HepG2 (cell line): Measurements from ENCODE around the gene MT1A. TPM values are rescaled to one million over a fixed set of nuclear protein-coding genes. Genes with fewer than 3 reads are reported as not detected.
A peak's percentile ranks its signal among the peaks of the same experiment; 100 is the strongest.

Experiments used
- ATF1 ChIP-seq: IDR thresholded peaks from 2 replicates; pipeline ENCODE4 v1.6.1; 2016; ENCODE audit warnings: mild to moderate bottlenecking, control low read depth
- ATF6 ChIP-seq: sonication (generic); formaldehyde crosslinking; conservative IDR thresholded peaks from 2 replicates; pipeline ENCODE4 v1.4.0; 2020; ENCODE audit warnings: missing genetic modification reagents
- DNMT3B ChIP-seq: conservative IDR thresholded peaks from 2 replicates; pipeline ENCODE4 v1.6.1; 2016; ENCODE audit warnings: missing biosample characterization, control low read depth
- EP300 ChIP-seq, 3 experiments: sonication (generic) in 1 of 3; formaldehyde crosslinking in 1 of 3; IDR thresholded peaks; 2 replicates each; pipeline versions ENCODE4 v1.5.1 to v1.6.1; 2011 to 2020; ENCODE audit warnings: low read depth in 2 of 3, low read length in 2 of 3, borderline replicate concordance in 1 of 3, improper control_type of control experiment in 1 of 3, mild to moderate bottlenecking in 1 of 3, missing genetic modification reagents in 1 of 3, moderate library complexity in 1 of 3
- GABPA ChIP-seq, 2 experiments: IDR thresholded peaks; 2 replicates each; pipeline ENCODE4 v1.6.1; 2011 to 2016; ENCODE audit warnings: low read depth in 2 of 2, low read length in 1 of 2, missing biosample characterization in 1 of 2, missing genetic modification characterization in 1 of 2
- IRF2 ChIP-seq: IDR thresholded peaks from 2 replicates; pipeline ENCODE4 v1.6.1; 2018; ENCODE audit warnings: missing genetic modification reagents, missing compliant biosample characterization
- KDM1A ChIP-seq: IDR thresholded peaks from 2 replicates; pipeline ENCODE4 v1.6.1; 2016; ENCODE audit warnings: missing compliant biosample characterization
- KMT2B ChIP-seq: IDR thresholded peaks from 2 replicates; pipeline ENCODE4 v1.6.1; 2016; ENCODE audit warnings: missing genetic modification reagents, missing compliant biosample characterization
- MTF2 ChIP-seq: sonication (generic); formaldehyde crosslinking; IDR thresholded peaks from 2 replicates; pipeline ENCODE4 v1.5.0; 2020; ENCODE audit warnings: missing genetic modification reagents, borderline replicate concordance
- PHF5A ChIP-seq: IDR thresholded peaks from one replicate; pipeline ENCODE4 v1.6.1; 2018; ENCODE audit warnings: low read depth, missing genetic modification reagents; ENCODE audit not compliant: unreplicated experiment
- RBM22 ChIP-seq: fragments of 200-400 bp; formaldehyde crosslinking; optimal IDR thresholded peaks from 2 replicates; pipeline ENCODE3; 2017; ENCODE audit warnings: mild to moderate bottlenecking, low read length, moderate library complexity
- SALL2 ChIP-seq: sonication (generic); formaldehyde crosslinking; IDR thresholded peaks from 2 replicates; pipeline ENCODE4 v1.8.1; 2023; ENCODE audit warnings: mild to moderate bottlenecking, missing genetic modification reagents, inconsistent platforms
- SATB2 ChIP-seq: sonication (generic); formaldehyde crosslinking; IDR thresholded peaks from 2 replicates; pipeline ENCODE4 v1.5.0; 2020; ENCODE audit warnings: missing genetic modification reagents
- STAT5B ChIP-seq: sonication (generic); formaldehyde crosslinking; IDR thresholded peaks from 2 replicates; pipeline ENCODE4 v1.4.0; 2020; ENCODE audit warnings: missing genetic modification reagents
- TBX2 ChIP-seq: sonication (generic); formaldehyde crosslinking; IDR thresholded peaks from 2 replicates; pipeline ENCODE4 v1.5.0; 2020; ENCODE audit warnings: missing genetic modification reagents, mild to moderate bottlenecking, borderline replicate concordance
- XBP1 ChIP-seq: sonication (generic); formaldehyde crosslinking; IDR thresholded peaks from 2 replicates; pipeline ENCODE4 v1.5.0; 2020; ENCODE audit warnings: missing genetic modification reagents
- ZC3H13 ChIP-seq: sonication (generic); formaldehyde crosslinking; IDR thresholded peaks from 2 replicates; pipeline ENCODE4 v1.8.1; 2023; ENCODE audit warnings: mild to moderate bottlenecking, missing genetic modification reagents, moderate library complexity
- ZFAT ChIP-seq: sonication (generic); formaldehyde crosslinking; conservative IDR thresholded peaks from 2 replicates; pipeline ENCODE4 v1.8.1; 2023; ENCODE audit warnings: missing genetic modification reagents, inconsistent platforms
- ZFP36 ChIP-seq: fragments of 150-350 bp; IDR thresholded peaks from 2 replicates; pipeline ENCODE4 v1.6.1; 2018; ENCODE audit warnings: borderline replicate concordance, low read length, low read depth; ENCODE audit not compliant: partially characterized antibody
- ZFP41 ChIP-seq: sonication (generic); formaldehyde crosslinking; IDR thresholded peaks from 2 replicates; pipeline ENCODE4 v1.4.0; 2020; ENCODE audit warnings: mild to moderate bottlenecking, missing genetic modification reagents, borderline replicate concordance
- ZMYM3 ChIP-seq: sonication (generic); formaldehyde crosslinking; IDR thresholded peaks from 2 replicates; pipeline ENCODE4 v1.5.1; 2020; ENCODE audit warnings: mild to moderate bottlenecking, missing genetic modification reagents
- ZNF260 ChIP-seq: sonication (generic); formaldehyde crosslinking; IDR thresholded peaks from 2 replicates; pipeline ENCODE4 v1.4.0; 2020; ENCODE audit warnings: missing genetic modification reagents, low read depth, mild to moderate bottlenecking, borderline replicate concordance
- ZNF460 ChIP-seq: sonication (generic); formaldehyde crosslinking; IDR thresholded peaks from 2 replicates; pipeline ENCODE4 v1.5.1; 2020; ENCODE audit warnings: missing genetic modification reagents, mild to moderate bottlenecking, borderline replicate concordance
- ZNF543 ChIP-seq: sonication (generic); formaldehyde crosslinking; IDR thresholded peaks from 2 replicates; pipeline ENCODE4 v1.4.0; 2020; ENCODE audit warnings: mild to moderate bottlenecking, missing genetic modification reagents
- ZNF570 ChIP-seq: sonication (generic); formaldehyde crosslinking; IDR thresholded peaks from 2 replicates; pipeline ENCODE4 v1.4.0; 2020; ENCODE audit warnings: mild to moderate bottlenecking, missing genetic modification reagents, borderline replicate concordance
- ZNF773 ChIP-seq: sonication (generic); formaldehyde crosslinking; IDR thresholded peaks from 2 replicates; pipeline ENCODE4 v1.4.0; 2020; ENCODE audit warnings: missing genetic modification reagents, borderline replicate concordance
- ZSCAN5A ChIP-seq: sonication (generic); formaldehyde crosslinking; IDR thresholded peaks from 2 replicates; pipeline ENCODE4 v1.8.0; 2022; ENCODE audit warnings: mild to moderate bottlenecking, missing genetic modification reagents, borderline replicate concordance
- polyA plus RNA-seq, 8 experiments: library from polyadenylated mRNA; depleted of rRNA in 3 of 8; stranded (reverse) in 7 of 8; unstranded in 1 of 8; fragments of >200 nt; fragmentation: Illumina TruSeq in 4 of 8; extraction: Trizol in 4 of 8; gene quantifications; 2 replicates each; pipeline versions ENCODE4 v1.2.1 to v1.2.3, GENCODE V29; 2011 to 2016; ENCODE audit warnings: low read depth in 4 of 8, missing spikeins in 1 of 8, mixed read lengths in 1 of 8; ENCODE audit not compliant: insufficient read depth in 1 of 8
- total RNA-seq, 5 experiments: library from RNA; depleted of rRNA; stranded (reverse); fragments of >200 nt; fragmentation: Illumina TruSeq; extraction: Trizol; gene quantifications; 2 replicates each; pipeline ENCODE4 v1.2.3, GENCODE V29; 2016; ENCODE audit warnings: low read depth in 1 of 5
- TF ChIP-seq, protein P1 (sequence below): sonication (generic); formaldehyde crosslinking; IDR thresholded peaks from 2 replicates; pipeline ENCODE4 v1.8.0; 2022; ENCODE audit warnings: missing genetic modification reagents, low read depth, mild to moderate bottlenecking, borderline replicate concordance

The MT1A gene
- total and polyA plus RNA-seq, 2 of the 13 experiments (the other 11 are each of a cell fraction or from before 2014, with no cell fraction given): 8.3 to 10.4 TPM

DNA sequence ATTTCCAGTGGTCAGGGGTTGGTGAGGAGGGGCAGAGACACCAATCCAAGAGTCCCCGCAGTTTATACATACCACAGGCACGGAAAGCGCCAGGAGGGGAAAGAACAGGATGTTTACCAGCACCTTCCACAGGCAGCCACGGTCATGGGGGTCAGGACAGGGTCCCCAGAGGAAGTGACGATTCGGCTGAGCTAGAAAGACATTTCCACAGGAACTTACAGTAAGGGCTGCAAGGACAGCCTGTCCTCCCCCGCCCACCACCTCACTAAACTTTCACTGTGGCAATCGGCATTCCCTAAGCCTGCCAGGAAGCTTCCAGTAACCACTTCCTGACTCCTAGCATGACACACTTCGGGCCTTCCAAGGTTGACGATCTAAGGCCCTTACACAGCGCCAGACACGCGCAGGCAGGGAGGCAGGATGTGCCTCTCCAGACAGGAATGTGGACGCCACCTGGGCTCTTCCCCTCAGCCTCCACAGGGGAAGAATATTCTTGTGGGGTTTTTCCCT is 31.3 kb upstream of the MT1A start (continued):
- TF ChIP-seq ATF6 (CRISPR knock-in tag) (no peak), MTF2 (CRISPR knock-in tag) (peak; percentile 73; the same call in 1 of the 2 replicates), DNMT3B (CRISPR knock-in tag) (no peak; the same call in 1 of the 2 replicates), ZFP41 (CRISPR knock-in tag) (no peak), STAT5B (no peak), ZFAT (CRISPR knock-in tag) (no peak), ZNF570 (CRISPR knock-in tag) (no peak), ZSCAN5A (CRISPR knock-in tag) (0 out of 2 replicates have a peak, but pooled peaks have one; percentile 47), SALL2 (CRISPR knock-in tag) (no peak), GABPA (IDR thresholded peaks at IDR 0.05; ENCODE audit: low read depth, low read length) (peak; percentile 65), GABPA (CRISPR knock-in tag; IDR thresholded peaks at IDR 0.05; ENCODE audit: low read depth) (peak; percentile 92), ZNF260 (CRISPR knock-in tag) (no peak), ZFP36 (no peak), SATB2 (no peak), TBX2 (CRISPR knock-in tag) (peak; percentile 94), KMT2B (no peak), ZNF543 (peak; percentile 48; the same call in 1 of the 2 replicates), IRF2 (CRISPR knock-in tag) (peak; percentile 64; the same call in 1 of the 2 replicates), XBP1 (CRISPR knock-in tag) (no peak), PHF5A (peak; percentile 7), ZNF460 (CRISPR knock-in tag) (no peak), KDM1A (CRISPR knock-in tag) (peak; percentile 80), ZC3H13 (CRISPR knock-in tag) (no peak; the same call in 1 of the 2 replicates), RBM22 (no peak), ATF1 (CRISPR knock-in tag) (no peak; the same call in 1 of the 2 replicates), ZNF773 (CRISPR knock-in tag) (peak; percentile 32; the same call in 1 of the 2 replicates), EP300 (IDR thresholded peaks at IDR 0.05; ENCODE audit: low read depth in 2 of 2, low read length in 2 of 2) (peak in 1 of 2 experiments; percentile 71; a peak in 2 of 4 replicates), EP300 (CRISPR knock-in tag; IDR thresholded peaks at IDR 0.05; ENCODE audit: borderline replicate concordance) (peak; percentile 81), ZMYM3 (CRISPR knock-in tag) (peak; percentile 71)
- TF ChIP-seq, protein P1, sequence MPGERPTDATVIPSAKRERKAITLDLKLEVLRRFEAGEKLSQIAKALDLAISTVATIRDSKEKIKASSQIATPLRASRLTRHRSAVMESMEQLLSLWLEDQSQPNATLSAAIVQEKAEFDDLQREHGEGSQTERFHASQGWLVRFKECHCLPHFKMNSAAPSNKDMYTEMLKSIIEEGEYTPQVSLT (CRISPR knock-in tag): no peak
